Esophagus muscularis mucosa (tissue), 4 donors: ENCODE results near the gene PIP4K2A. TPM values are rescaled to one million over a fixed set of nuclear protein-coding genes. Genes with fewer than 3 reads are reported as not detected.

Source experiments
- DNase-seq: peaks from one replicate; pipeline ENCODE4 v3.0.0-alpha.2; 2017; ENCODE audit errors: extremely low spot score
- H3K27ac ChIP-seq, 4 donors: fragments of 200-600 bp; sonication (generic); replicated peaks in 1 of 4; 1 replicate in 3 of 4; 2 replicates in 1 of 4; pipeline ENCODE4 v1.5.1; 2016 to 2019; ENCODE audit warnings: mild to moderate bottlenecking in 1 of 4
- H3K27me3 ChIP-seq, 4 donors: fragments of 200-600 bp; sonication (generic); one replicate each; pipeline versions ENCODE4 v1.5.1 to v1.6.0; 2016 to 2019
- H3K36me3 ChIP-seq, 4 donors: fragments of 200-600 bp; sonication (generic); one replicate each; pipeline ENCODE4 v1.5.1; 2016 to 2019
- H3K4me1 ChIP-seq, 4 donors: fragments of 200-600 bp; sonication (generic); one replicate each; pipeline ENCODE4 v1.5.1; 2016 to 2019
- H3K4me3 ChIP-seq, 4 donors: fragments of 200-600 bp; sonication (generic); 1 replicate in 2 of 4; 2 replicates in 2 of 4; pipeline ENCODE4 v1.5.1; 2016 to 2019; ENCODE audit warnings: mild to moderate bottlenecking in 4 of 4, moderate library complexity in 1 of 4
- H3K9me3 ChIP-seq, 4 donors: fragments of 200-600 bp; sonication (generic); 1 replicate in 3 of 4; 2 replicates in 1 of 4; pipeline ENCODE4 v1.5.1; 2016 to 2019
- CTCF ChIP-seq, 3 experiments: fragments of 200-600 bp in 2 of 3; fragments of 450-650 bp in 1 of 3; sonication (generic) in 2 of 3; IDR thresholded peaks; one replicate each; pipeline ENCODE4 v1.5.1; 2017 to 2019; ENCODE audit warnings: antibody characterized with exemption in 3 of 3, mild to moderate bottlenecking in 2 of 3, moderate library complexity in 1 of 3
- EP300 ChIP-seq: sonication (generic); formaldehyde crosslinking; IDR thresholded peaks from one replicate; pipeline ENCODE4 v1.6.1; 2017; ENCODE audit warnings: antibody characterized with exemption
- POLR2A ChIP-seq: fragments of 450-650 bp; IDR thresholded peaks from one replicate; pipeline ENCODE4 v1.6.1; 2017; ENCODE audit warnings: antibody characterized with exemption, moderate library complexity, mild to moderate bottlenecking, low read depth
- POLR2AphosphoS5 ChIP-seq, 2 donors: sonication (generic); formaldehyde crosslinking; IDR thresholded peaks; one replicate each; pipeline ENCODE4 v1.6.1; 2017; ENCODE audit warnings: antibody characterized with exemption in 2 of 2
- WGBS: methylation state at CpG from one replicate; pipeline ENCODE4 v1.1.5; 2018; 5-methylcytosine and 5-hydroxymethylcytosine counted together
- intact Hi-C: fragments of 100-400 bp; cut with DNase I; formaldehyde crosslinking; loops from one replicate; pipeline ENCODE4 v1.15.1; 2023
- total RNA-seq, 4 donors: library from RNA; depleted of rRNA; stranded (reverse); fragments of >200 nt; gene quantifications; one replicate each; pipeline versions ENCODE4 v1.1.0 to v1.2.1, GENCODE V29; 2016

Gene PIP4K2A
- total RNA-seq, 4 donors from 2014 or later: 26.2 to 34.3 (median 32.5) TPM

- TF ChIP-seq CTCF (IDR thresholded peaks at IDR 0.05): no peak
- TF ChIP-seq POLR2AphosphoS5 (IDR thresholded peaks at IDR 0.05): no peak
- TF ChIP-seq EP300: no peak
- no peak for TF ChIP-seq POLR2A
- intact Hi-C loops: no loop called here
- H3K36me3 ChIP-seq: no peaks in the 10 kb centered on the region
- no peaks in the 10 kb centered on the region for H3K9me3 ChIP-seq
- no peak overlapping the region for H3K27ac ChIP-seq
- no peak for DNase-seq
- 88% methylated on average over 4 of the region's 4 CpGs for WGBS
- H3K4me1 ChIP-seq: peaks cover 3 to 13% (median 9%) of the 10 kb centered on the region in 4 donors
- no peaks in the 10 kb centered on the region for H3K27me3 ChIP-seq
- no peak overlapping the region for H3K4me3 ChIP-seq
These were observed 209.6 kb downstream of the PIP4K2A start for GRCh38 chr10:22504766-22505165.

- H3K4me3 ChIP-seq: no peak overlapping the region
- H3K4me1 ChIP-seq: peaks cover 3 to 13% (median 9%) of the 10 kb centered on the region in 4 donors
- H3K9me3 ChIP-seq: no peaks in the 10 kb centered on the region
- no peaks in the 10 kb centered on the region for H3K36me3 ChIP-seq
- intact Hi-C loops: no loop called here
- H3K27me3 ChIP-seq: no peaks in the 10 kb centered on the region
- WGBS: 79% methylated on average over 9 of the region's 9 CpGs
- H3K27ac ChIP-seq: no peak overlapping the region
- TF ChIP-seq POLR2A (no peak), EP300 (no peak), POLR2AphosphoS5 (IDR thresholded peaks at IDR 0.05) (no peak), CTCF (IDR thresholded peaks at IDR 0.05) (no peak)
- peak; percentile 45 for DNase-seq
These were observed 210.9 kb downstream of the PIP4K2A start for GRCh38 chr10:22503315-22504088.

GRCh38 chr10:22501863-22502262 lies 212.5 kb downstream of the PIP4K2A start:
- peaks cover 3 to 13% (median 9%) of the 10 kb centered on the region in 4 donors for H3K4me1 ChIP-seq
- no peaks in the 10 kb centered on the region for H3K36me3 ChIP-seq
- DNase-seq: peak; percentile 53
- WGBS: 100% methylated on average over 2 of the region's 2 CpGs
- H3K4me3 ChIP-seq: no peak overlapping the region
- H3K27ac ChIP-seq: no peak overlapping the region
- no peak for TF ChIP-seq POLR2A
- no peak for TF ChIP-seq POLR2AphosphoS5 (IDR thresholded peaks at IDR 0.05)
- no peak for TF ChIP-seq EP300
- no peak for TF ChIP-seq CTCF (IDR thresholded peaks at IDR 0.05)
- no peaks in the 10 kb centered on the region for H3K9me3 ChIP-seq
- intact Hi-C loops: no loop called here
- H3K27me3 ChIP-seq: no peaks in the 10 kb centered on the region

- DNase-seq: peak; percentile 10
- intact Hi-C loops: no loop called here
- Histone ChIP-seq H3K36me3 (no peaks in the 10 kb centered on the region), H3K27ac (no peak overlapping the region), H3K4me1 (peaks cover 3 to 13% (median 9%) of the 10 kb centered on the region in 4 donors), H3K27me3 (no peaks in the 10 kb centered on the region), H3K9me3 (no peaks in the 10 kb centered on the region), H3K4me3 (no peak overlapping the region)
- 76% methylated on average over 3 of the region's 3 CpGs for WGBS
- TF ChIP-seq EP300 (no peak), CTCF (IDR thresholded peaks at IDR 0.05) (no peak), POLR2A (no peak), POLR2AphosphoS5 (IDR thresholded peaks at IDR 0.05) (no peak)
These were observed 213.0 kb downstream of the PIP4K2A start for GRCh38 chr10:22501413-22501812.
